B cell (primary cell): Measurements from ENCODE around the gene CPM. TPM values are rescaled to one million over a fixed set of nuclear protein-coding genes. Genes with fewer than 3 reads are reported as not detected.

Experiments
- ATAC-seq: fragments of 200-7000 bp; cut with Tn5 transposase; one replicate; pipeline ENCODE4 v1.10.0; 2021; ENCODE audit warnings: low read depth, mild to moderate bottlenecking, moderate number of reproducible peaks, moderate library complexity
- CTCF ChIA-PET: fragments of 350-600 bp; sonication (Branson Sonifier 250); formaldehyde crosslinking; loops from one replicate; lab custom pipeline; 2021; ENCODE audit warnings: antibody characterized with exemption, inconsistent platforms; lab: Charles Lee
- POLR2A ChIA-PET: fragments of 350-600 bp; sonication (Branson Sonifier 250); formaldehyde crosslinking; loops from one replicate; lab custom pipeline; 2021; ENCODE audit warnings: antibody characterized with exemption; lab: Charles Lee
- DNase-seq: peaks from one replicate; pipeline ENCODE4 v3.0.0; 2013
- H2AFZ ChIP-seq: 2 replicates; pipeline ENCODE4 v1.6.1; 2012; ENCODE audit warnings: mild to moderate bottlenecking, low read depth, low read length; ENCODE audit not compliant: insufficient read depth, poor library complexity, severe bottlenecking
- H3K27ac ChIP-seq, 2 donors: 1 replicate in 1 of 2; 2 replicates in 1 of 2; pipeline ENCODE4 v1.5.1; 2012 to 2013; ENCODE audit warnings: low read length in 2 of 2, mild to moderate bottlenecking in 2 of 2, moderate library complexity in 1 of 2
- H3K27me3 ChIP-seq, 4 experiments: fragments of 200-600 bp in 1 of 4; sonication (generic) in 1 of 4; replicated peaks in 1 of 4; 1 replicate in 2 of 4; 2 replicates in 2 of 4; pipeline versions ENCODE4 v1.6.1 to v1.7.0; 2013 to 2016; ENCODE audit warnings: low read length in 3 of 4, mild to moderate bottlenecking in 2 of 4, mixed read lengths in 1 of 4, moderate library complexity in 1 of 4; ENCODE audit not compliant: insufficient read depth in 4 of 4, control insufficient read depth in 3 of 4; ENCODE audit errors: control extremely low read depth in 1 of 4
- H3K36me3 ChIP-seq, 2 experiments: replicated peaks in 1 of 2; 1 replicate in 1 of 2; 2 replicates in 1 of 2; pipeline versions ENCODE4 v1.6.1 to v1.7.1; 2013; ENCODE audit warnings: low read length in 1 of 2; ENCODE audit not compliant: insufficient read depth in 2 of 2, control insufficient read depth in 1 of 2; ENCODE audit errors: control extremely low read depth in 1 of 2, extremely low read depth in 1 of 2
- H3K4me1 ChIP-seq, 2 donors: fragments of 200-600 bp in 1 of 2; sonication (generic) in 1 of 2; 1 replicate in 1 of 2; 2 replicates in 1 of 2; pipeline versions ENCODE4 v1.5.1 to v1.6.1; 2013 to 2017; ENCODE audit warnings: low read length in 2 of 2; ENCODE audit not compliant: control insufficient read depth in 2 of 2, insufficient read depth in 2 of 2
- H3K4me2 ChIP-seq: replicated peaks from 2 replicates; pipeline ENCODE3; 2012; ENCODE audit warnings: mild to moderate bottlenecking, low read depth, low read length; ENCODE audit not compliant: poor library complexity, severe bottlenecking
- H3K4me3 ChIP-seq, 5 experiments: fragments of 200-600 bp in 1 of 5; sonication (generic) in 1 of 5; 1 replicate in 3 of 5; 2 replicates in 2 of 5; pipeline versions ENCODE4 v1.5.1 to v1.7.0; 2011 to 2016; ENCODE audit warnings: low read length in 4 of 5, mild to moderate bottlenecking in 4 of 5, low read depth in 2 of 5, control low read depth in 1 of 5, moderate library complexity in 1 of 5; ENCODE audit not compliant: insufficient read depth in 1 of 5; ENCODE audit errors: control extremely low read depth in 1 of 5, extremely low read depth in 1 of 5
- H3K79me2 ChIP-seq: fragments of 200-600 bp; sonication (generic); one replicate; pipeline ENCODE4 v1.6.0; 2016; ENCODE audit warnings: low read length; ENCODE audit not compliant: control insufficient read depth, insufficient read depth
- H3K9ac ChIP-seq: fragments of 200-600 bp; sonication (generic); 2 replicates; pipeline ENCODE4 v1.6.1; 2017; ENCODE audit warnings: mild to moderate bottlenecking, low read length, moderate library complexity
- H3K9me3 ChIP-seq, 3 donors: one replicate each; pipeline versions ENCODE4 v1.6.1 to v1.7.1; 2013; ENCODE audit warnings: low read length in 2 of 3; ENCODE audit not compliant: control insufficient read depth in 2 of 3, insufficient read depth in 1 of 3; ENCODE audit errors: control extremely low read depth in 1 of 3
- H4K20me1 ChIP-seq: 2 replicates; pipeline ENCODE4 v1.6.0; 2012; ENCODE audit warnings: mild to moderate bottlenecking, low read length; ENCODE audit not compliant: insufficient read depth, control insufficient read depth, poor library complexity, severe bottlenecking
- H3K27ac Mint-ChIP-seq: one replicate; pipeline ENCODE4 v1.8.0; 2021; ENCODE audit warnings: mixed read lengths
- H3K27me3 Mint-ChIP-seq: one replicate; pipeline ENCODE4 v1.8.0; 2021; ENCODE audit warnings: mixed read lengths
- H3K4me1 Mint-ChIP-seq: one replicate; pipeline ENCODE4 v1.8.0; 2021; ENCODE audit warnings: mixed read lengths
- H3K4me3 Mint-ChIP-seq: one replicate; pipeline ENCODE4 v1.8.0; 2021; ENCODE audit warnings: mixed read lengths
- H3K9me3 Mint-ChIP-seq: one replicate; pipeline ENCODE4 v1.8.0; 2022; ENCODE audit warnings: mixed read lengths; ENCODE audit not compliant: insufficient read depth
- CTCF ChIP-seq: fragments of 200-600 bp; IDR thresholded peaks from one replicate; pipeline ENCODE4 v1.8.0; 2022; ENCODE audit warnings: antibody characterized with exemption, mild to moderate bottlenecking
- EZH2 ChIP-seq: IDR thresholded peaks from 2 replicates; pipeline ENCODE4 v1.6.1; 2012; ENCODE audit warnings: borderline replicate concordance, low read depth, mild to moderate bottlenecking, moderate library complexity, low read length; ENCODE audit not compliant: insufficient read depth, poor library complexity, severe bottlenecking
- WGBS: methylation state at CpG from one replicate; pipeline ENCODE4 v1.1.5; 2013; ENCODE audit warnings: missing lambda C conversion rate; ENCODE audit not compliant: insufficient coverage; 5-methylcytosine and 5-hydroxymethylcytosine counted together
- intact Hi-C: fragments of 100-400 bp; cut with micrococcal nuclease; formaldehyde crosslinking; loops from one replicate; pipeline ENCODE4 v1.10.0; 2022
- polyA plus RNA-seq: library from polyadenylated mRNA; depleted of rRNA; stranded (reverse); fragments of >200 nt; gene quantifications from 2 replicates; pipeline ENCODE4 v1.2.3, GENCODE V29; 2012
- total RNA-seq, 2 donors: library from RNA; stranded (reverse); fragments of 120-200 nt in 1 of 2; gene quantifications; 1 replicate in 1 of 2; 2 replicates in 1 of 2; pipeline versions ENCODE4 v1.2.3 to v1.2.4, GENCODE V29; 2013 to 2022

CPM gene
- total and polyA plus RNA-seq, 2 donors (not counting 1 experiment from before 2014, with no cell fraction given), result 1.2 to 5.0 TPM

DNA sequence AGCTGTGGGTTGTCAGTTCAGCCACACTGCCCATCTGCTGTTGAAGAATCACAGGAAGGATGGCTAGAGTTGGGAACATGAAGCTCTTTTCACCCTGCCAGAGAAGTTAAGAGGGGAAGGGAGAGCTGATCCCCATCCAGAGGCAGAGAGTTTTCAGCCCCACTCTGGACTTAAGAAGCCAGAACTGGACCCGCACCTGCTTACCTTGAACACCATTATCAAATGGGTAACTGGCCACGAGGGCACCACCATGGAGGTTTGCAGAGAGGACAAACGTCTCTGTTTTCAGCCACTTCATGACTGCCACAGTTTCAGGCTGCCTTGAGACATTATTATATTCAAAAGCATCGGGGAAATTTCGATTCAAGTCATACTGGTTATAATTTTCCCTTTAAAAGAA lies 63.0 kb downstream of the CPM start:
- Mint-ChIP-seq H3K27me3 (no peaks in the 10 kb centered on the region), H3K4me3 (no peak overlapping the region), H3K4me1 (peaks cover 9% of the 10 kb centered on the region), H3K9me3 (no peaks in the 10 kb centered on the region), H3K27ac (no peak overlapping the region)
- ATAC-seq, result no peak
- H3K4me2 ChIP-seq, result no peak overlapping the region
- no peak overlapping the region for H3K27ac ChIP-seq
- no peaks in the 10 kb centered on the region for H3K27me3 ChIP-seq
- TF ChIP-seq EZH2, result no peak
- TF ChIP-seq CTCF, result no peak
- ChIA-PET POLR2A (no interaction called here), CTCF (interaction anchor here (0.9 to 6.9 kb wide), 3 partner anchors 199 to 382 kb away, joined by 3 to 61 read pairs (median 3); no protein-coding TSS in a partner anchor)
- H4K20me1 ChIP-seq, result no peaks in the 10 kb centered on the region
- DNase-seq, result no peak
- H3K4me3 ChIP-seq, result no peak overlapping the region
- no peaks in the 10 kb centered on the region for H3K79me2 ChIP-seq
- 100% methylated on average over 1 of the region's 5 CpGs for WGBS
- H3K4me1 ChIP-seq, result no peaks in the 10 kb centered on the region
- H3K9ac ChIP-seq, result no peak overlapping the region
- intact Hi-C loops, result no loop called here
- H3K36me3 ChIP-seq, result peaks cover 0 to 9% of the 10 kb centered on the region in 2 experiments
- no peaks in the 10 kb centered on the region for H3K9me3 ChIP-seq
- no peak overlapping the region for H2AFZ ChIP-seq

GRCh38 chr12:68868043-68868790 lies 64.8 kb downstream of the CPM start:
- Mint-ChIP-seq H3K9me3 (no peaks in the 10 kb centered on the region), H3K27me3 (no peaks in the 10 kb centered on the region), H3K4me3 (no peak overlapping the region), H3K4me1 (peaks cover 5% of the 10 kb centered on the region), H3K27ac (no peak overlapping the region)
- WGBS, result 92% methylated on average over 9 of the region's 10 CpGs
- Histone ChIP-seq H4K20me1 (no peaks in the 10 kb centered on the region), H3K9me3 (no peaks in the 10 kb centered on the region), H3K4me1 (no peaks in the 10 kb centered on the region), H3K36me3 (peaks cover 0 to 9% of the 10 kb centered on the region in 2 experiments), H3K4me3 (no peak overlapping the region), H3K9ac (no peak overlapping the region), H3K4me2 (no peak overlapping the region), H2AFZ (no peak overlapping the region), H3K27me3 (no peaks in the 10 kb centered on the region), H3K27ac (no peak overlapping the region), H3K79me2 (no peaks in the 10 kb centered on the region)
- ChIA-PET POLR2A (no interaction called here), CTCF (interaction anchor here (0.9 to 6.9 kb wide), 3 partner anchors 20 to 201 kb away, joined by 3 to 61 read pairs (median 3); no protein-coding TSS in a partner anchor)
- ATAC-seq (no peak), DNase-seq (no peak)
- TF ChIP-seq EZH2, result no peak
- TF ChIP-seq CTCF, result no peak
- intact Hi-C loops, result no loop called here
